ENCODE data around the gene C1QTNF5.
"Not testable (repeated sequence)": the region's sequence is repeated elsewhere in the genome, so short reads cannot be mapped to it uniquely, and the experiment has no call there.

Gene C1QTNF5

GRCh38 chr11:119340335-119341221 is at the start of gene C1QTNF5:
TSS of gene C1QTNF5 (minus strand) at chr11:119340883. CDS start at chr11:119340397, 486 bp downstream.
- DNase-seq (ENCODE audit: low spot score): no peak

DNA sequence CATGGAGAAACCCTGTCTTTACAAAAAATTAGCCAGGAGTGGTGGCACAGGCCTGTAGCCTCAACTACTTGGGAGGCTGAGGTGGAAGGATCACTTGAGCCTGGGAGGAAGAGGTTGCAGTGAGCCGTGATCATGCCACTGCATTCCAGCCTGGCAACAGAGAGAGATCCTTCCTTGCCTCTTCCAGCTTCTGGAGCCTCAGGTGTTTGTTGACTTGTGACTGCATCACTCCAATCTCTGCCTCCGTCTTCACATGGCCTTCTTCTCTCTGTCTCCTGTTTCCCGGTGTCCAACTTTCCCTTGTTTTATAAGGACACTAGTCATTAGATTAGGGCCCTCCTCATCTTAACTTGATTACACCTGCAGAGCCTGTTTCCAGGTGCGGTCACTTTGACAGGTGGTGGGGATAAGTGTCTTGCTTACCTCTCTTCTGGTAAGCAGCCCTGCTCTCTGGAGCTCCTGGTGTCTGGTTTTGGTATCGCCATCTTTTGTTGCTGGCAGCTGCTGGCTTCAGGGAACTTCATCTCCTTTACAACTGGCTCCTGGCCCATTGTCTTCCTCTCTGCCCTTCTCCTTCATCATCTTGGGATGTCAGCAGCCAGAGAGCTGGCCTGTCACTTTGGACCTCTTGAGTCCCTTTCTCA is 49.0 kb upstream of the C1QTNF5 start:
- DNase-seq (ENCODE audit: low spot score): peak; percentile 14

- DNase-seq (ENCODE audit: low spot score): no peak
Observed at GRCh38 chr11:119388103-119388502, 47.4 kb upstream of the C1QTNF5 start.

GRCh38 chr11:119384332-119384731 is 43.6 kb upstream of the C1QTNF5 start:
- no peak for DNase-seq (ENCODE audit: low spot score)

DNA sequence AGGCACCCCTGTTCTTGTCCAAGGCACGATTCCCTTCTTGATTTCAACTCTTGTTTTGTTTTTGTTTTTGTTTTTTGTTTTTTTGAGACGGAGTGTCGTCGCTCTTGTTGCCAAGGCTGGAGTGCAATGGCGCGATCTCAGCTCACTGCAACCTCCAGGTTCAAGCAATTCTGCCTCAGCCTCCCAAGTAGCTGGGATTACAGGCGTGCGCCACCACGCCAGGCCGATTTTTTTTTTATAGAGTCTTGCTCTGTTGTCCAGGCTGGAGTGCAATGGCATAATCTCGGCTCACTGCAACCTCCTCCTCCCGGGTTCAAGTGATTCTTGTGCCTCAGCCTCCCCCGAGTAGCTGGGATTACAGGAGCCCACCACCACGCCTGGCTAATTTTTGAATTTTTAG is 41.8 kb upstream of the C1QTNF5 start:
- not testable (repeated sequence) for DNase-seq (ENCODE audit: low spot score)

DNA sequence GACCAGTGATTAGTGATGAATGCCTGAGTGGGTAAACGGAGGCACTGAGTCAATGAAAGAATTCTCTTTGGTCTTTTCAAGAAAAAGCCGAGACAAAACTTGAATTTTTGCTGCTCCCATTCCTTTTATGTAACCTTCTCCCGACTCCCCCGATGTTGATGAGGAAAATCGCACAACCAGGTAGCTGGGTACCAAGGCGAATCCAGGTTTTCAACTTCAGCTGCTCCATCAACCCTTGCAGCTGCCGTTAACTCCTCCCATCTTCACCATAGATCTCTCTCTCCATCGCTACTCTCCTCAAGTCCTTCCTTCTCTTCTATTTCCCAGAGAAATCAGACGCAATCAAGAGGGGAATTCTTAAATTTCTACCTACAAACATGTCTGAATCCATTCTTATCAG is 41.4 kb upstream of the C1QTNF5 start:
- no peak for DNase-seq (ENCODE audit: low spot score)

GRCh38 chr11:119381181-119381988 is 40.7 kb upstream of the C1QTNF5 start, which contains the start of gene USP2:
TSS of gene USP2 (minus strand) at chr11:119381690. CDS start at chr11:119373480, 8,210 bp downstream.
- DNase-seq (ENCODE audit: low spot score): peak; percentile 97

- no peak for DNase-seq (ENCODE audit: low spot score)
Observed at GRCh38 chr11:119380827-119381180, 40.1 kb upstream of the C1QTNF5 start.

DNA sequence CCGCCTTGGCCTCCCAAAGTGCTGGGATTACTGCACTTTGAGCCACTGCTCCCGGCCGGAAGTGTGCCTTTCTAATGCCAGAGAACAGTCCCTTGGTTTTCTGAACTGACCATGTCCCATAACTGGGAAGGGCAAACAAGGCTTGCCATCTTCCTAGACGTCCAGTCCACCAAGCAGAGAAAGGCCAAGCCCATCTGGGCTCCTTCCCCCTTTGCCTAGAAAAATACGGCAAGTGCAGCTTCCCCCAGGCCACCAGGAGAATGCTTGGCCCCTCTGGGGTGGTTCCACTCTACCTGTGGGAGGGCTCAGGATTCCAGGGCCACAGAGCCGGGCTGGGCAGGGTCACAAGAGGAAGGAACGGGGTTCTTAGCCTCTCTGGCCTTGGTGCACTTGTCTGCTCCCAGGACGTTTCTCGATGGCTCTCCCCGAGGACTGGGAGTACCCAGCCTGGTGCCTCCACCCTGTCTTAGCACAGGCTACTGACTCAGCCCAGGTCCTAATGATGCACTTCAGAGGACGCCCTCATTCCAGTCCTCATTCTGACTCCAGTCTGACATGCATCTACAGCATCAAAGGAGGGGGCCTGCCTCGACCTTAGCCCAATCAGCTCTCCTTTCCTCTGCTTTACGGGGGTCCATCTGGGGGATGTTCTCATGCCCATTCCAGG is 39.6 kb upstream of the C1QTNF5 start:
- DNase-seq (ENCODE audit: low spot score): no peak

DNA sequence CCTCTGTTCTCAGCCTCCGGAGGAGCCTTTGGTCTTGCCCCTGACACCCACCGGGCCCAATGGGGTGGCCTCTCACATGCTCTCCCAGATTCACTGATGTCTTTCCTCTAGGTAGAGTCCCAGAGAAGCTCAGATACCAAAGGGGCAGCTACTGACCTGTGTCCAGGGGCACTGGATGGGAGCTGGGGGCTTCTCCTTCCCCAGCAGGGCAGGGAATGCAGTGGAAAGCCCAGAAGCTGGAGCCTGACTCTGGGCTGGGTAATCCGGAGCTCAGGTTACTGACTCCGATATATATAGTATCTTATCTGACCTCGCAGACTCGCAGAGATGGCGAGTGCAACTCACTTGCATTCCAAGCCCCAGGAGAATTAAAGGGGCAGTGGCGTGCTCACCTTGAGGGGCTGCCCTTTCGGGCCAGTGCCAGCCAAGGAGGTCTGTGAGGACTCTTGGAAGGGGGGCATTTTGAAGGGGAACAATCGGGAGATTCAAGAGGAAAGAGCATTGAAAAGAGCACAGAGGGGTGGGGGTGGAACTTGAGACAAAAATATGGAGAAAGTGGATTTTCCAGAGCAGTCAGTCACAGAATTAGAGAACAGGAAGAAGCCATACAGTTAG is 38.3 kb upstream of the C1QTNF5 start:
- DNase-seq (ENCODE audit: low spot score): no peak

DNA sequence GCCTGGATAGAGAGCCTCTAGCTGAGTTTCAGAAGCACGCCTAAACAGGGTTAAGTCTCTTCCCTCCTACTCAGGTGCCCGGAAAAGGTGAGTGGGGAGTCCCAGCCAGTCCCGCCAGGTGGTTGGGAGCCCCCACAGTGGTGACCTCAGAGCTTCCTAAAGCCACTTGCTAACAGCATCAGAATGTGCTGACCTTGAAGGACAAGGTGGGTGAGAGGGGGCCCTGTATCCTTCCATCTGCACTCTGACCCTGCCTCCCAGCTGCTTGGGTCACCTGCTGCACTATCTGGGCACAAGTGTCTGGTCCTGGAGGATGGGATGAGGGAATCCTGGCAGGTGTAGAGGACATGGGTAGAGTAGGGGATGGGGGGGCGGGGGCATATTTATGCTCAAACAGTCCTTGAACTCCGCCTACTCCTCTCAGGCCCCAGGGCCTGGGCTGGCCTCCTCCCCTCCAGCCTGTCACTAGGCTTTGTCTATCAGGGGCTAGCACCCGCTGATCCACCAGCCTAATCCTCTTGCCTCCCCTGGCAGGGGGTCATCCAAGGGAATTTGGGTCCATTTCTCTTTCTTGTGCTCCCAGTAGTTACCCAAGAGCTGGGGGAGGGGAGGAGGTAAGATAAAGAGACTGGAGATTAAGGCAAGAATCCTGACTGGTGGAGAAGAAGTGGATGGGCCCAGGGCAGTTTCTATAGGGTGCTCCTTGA is 37.4 kb upstream of the C1QTNF5 start:
- DNase-seq (ENCODE audit: low spot score): no peak

- DNase-seq (ENCODE audit: low spot score): no peak
Observed at GRCh38 chr11:119377112-119377901, 36.6 kb upstream of the C1QTNF5 start.

DNA sequence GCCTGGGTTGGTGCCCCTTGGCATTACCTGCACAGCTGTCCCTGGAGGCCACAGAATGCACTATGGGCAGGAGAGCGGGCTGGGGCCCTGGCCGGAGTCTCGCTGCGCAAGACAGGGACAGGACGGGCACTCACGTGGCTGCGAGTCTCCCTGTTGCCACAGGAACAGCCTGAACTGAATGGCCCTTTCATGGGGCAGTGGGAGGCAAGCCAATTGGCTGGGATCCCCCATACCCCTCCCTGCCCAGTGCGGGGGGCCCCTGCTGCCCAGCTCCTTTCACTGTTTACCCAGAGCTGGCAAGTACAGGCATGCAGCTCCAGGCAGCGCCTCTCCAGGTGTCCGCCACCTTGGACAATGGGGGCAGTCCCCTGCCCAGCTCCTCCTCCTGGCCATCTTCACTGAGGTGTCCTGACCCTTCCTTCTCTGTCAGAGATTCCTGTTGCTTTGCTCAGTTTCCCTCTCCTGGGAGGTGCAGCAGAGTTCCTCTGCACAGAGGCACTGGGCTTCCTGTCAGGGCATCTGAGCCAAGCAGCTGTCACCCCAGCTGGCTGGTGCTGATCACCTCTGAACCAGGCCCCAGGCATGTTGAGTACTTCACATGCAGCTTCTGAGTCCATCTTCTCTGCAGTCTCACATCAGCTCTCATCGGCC is 35.6 kb upstream of the C1QTNF5 start:
- no peak for DNase-seq (ENCODE audit: low spot score)

- DNase-seq (ENCODE audit: low spot score): no peak
Observed at GRCh38 chr11:119375337-119376196, 34.9 kb upstream of the C1QTNF5 start.

DNA sequence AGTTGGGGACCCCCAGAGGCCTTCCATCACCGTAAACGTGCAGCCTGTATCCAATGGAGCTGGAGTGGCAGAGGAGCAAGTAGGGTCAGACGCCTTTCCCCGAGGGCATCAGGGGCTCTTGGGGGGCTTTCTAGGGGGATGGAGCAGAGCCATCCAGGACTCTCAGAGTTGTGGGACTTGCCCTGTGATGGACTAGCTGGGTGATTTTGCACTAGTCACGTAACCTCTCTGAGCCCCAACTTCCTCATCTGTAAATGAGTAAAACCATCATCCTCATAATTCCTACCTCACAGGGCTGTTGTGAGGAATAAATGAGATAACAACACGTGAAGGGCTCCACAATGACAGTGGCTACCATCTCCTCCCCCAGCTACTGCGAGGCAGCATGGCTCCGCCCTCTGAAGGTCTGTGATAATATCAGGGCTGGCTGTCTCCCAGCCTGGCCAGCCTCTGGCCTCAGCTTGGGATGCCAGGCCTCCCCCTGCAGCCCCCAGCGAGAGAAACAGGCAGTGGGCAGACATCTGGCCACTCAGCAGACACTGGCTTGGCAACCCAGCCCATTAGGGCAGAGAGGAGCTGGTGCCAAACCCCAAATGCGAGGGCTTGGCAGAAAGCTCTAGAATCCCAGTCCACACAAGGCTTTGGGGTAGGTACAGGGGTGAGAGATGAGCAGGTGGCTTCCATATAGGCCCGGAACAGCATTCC is 34.1 kb upstream of the C1QTNF5 start:
- no peak for DNase-seq (ENCODE audit: low spot score)

DNA sequence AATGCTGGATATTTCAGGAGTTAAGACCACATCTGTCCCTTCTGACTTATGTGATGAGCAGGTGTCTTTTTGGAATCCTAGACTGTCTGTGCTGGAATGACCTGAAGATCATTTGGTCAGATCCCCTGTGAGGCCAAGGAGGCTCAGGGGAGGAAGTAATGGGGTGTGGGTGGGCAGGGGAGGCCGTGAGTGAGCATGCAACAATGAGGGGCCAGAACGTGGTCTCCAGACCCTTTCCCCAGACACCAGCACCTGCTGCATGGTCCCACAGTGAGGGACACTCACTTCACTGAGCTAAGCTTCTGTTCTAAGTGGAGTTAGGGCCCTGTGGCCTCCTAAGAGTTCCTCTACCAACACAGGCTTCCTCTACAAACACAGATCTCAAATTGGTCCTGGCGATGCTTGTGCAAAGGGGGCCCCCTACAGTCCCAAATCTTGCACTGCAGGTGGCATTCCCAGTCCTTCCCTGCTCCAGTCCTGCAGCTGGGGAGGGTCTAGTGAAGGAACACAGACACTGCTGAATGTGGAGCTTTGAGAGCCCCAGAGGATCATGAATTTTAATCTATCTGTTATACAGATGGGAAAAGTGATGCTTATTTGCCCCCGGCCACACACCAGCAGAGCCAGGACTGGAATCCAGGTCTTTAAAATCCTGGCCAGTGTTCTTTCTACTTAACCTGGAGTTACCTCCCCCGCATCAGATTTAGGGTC is 33.4 kb upstream of the C1QTNF5 start:
- peak; percentile 46 for DNase-seq (ENCODE audit: low spot score)

Data from LoVo (cell line).